HG03097 (cell line): ENCODE measurements around the gene FAM241A.
"Not testable (repeated sequence)": the region's sequence is repeated elsewhere in the genome, so short reads cannot be mapped to it uniquely, and the experiment has no call there.

Experiments used
- ATAC-seq: cut with Tn5 transposase; IDR thresholded peaks from one replicate; pipeline ENCODE4 v1.9.1; 2021; ENCODE audit not compliant: unreplicated experiment, low FRiP score

The FAM241A gene

GRCh38 chr4:112208137-112209095 lies 63.2 kb downstream of the FAM241A start:
- not testable (repeated sequence) for ATAC-seq

- no peak for ATAC-seq
Measured at GRCh38 chr4:112210777-112211176, 65.5 kb downstream of the FAM241A start.

- no peak for ATAC-seq
Measured at GRCh38 chr4:112213091-112213490, 67.8 kb downstream of the FAM241A start.

GRCh38 chr4:112213856-112214255 lies 68.6 kb downstream of the FAM241A start:
- ATAC-seq, result no peak

DNA sequence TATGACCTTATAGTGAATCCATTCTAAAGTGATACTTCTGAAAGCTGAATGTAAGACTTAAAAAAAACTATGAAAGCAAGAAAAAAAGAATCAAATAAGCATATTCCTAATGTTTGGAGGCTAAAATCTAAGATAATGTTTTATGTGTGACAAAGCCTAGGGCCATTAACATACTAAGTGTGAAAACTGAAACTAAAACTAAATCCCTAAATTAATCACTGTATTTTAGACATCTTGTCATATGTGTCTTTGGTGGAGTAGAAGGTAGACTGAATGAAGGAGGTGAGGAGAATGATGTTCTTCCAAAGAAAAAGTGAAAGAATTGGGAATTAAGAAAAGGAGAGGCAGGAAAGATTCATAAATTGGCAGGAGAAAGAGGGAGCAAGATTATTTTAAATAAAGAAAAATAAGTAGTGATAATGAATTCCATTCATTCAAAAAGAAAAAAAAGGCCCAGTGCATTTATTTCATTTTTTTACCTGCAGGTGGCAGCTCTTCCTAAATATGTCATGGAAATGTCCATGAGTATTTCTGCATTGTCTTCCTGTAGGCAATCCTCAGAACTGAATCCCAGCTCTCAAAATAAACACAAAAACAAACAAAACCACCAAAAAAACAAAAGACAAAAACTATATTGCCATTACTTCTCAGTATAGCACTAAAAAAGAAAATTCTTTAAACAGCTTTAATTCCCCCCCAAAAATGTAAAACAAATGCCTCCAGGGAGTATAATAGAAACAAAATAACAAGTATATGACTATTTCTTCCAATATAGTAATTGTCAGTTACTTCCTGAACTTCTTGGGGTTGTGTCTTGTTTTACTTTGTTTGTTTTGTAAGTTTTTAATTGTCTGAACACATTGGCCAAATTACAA lies 69.4 kb downstream of the FAM241A start:
- no peak for ATAC-seq

DNA sequence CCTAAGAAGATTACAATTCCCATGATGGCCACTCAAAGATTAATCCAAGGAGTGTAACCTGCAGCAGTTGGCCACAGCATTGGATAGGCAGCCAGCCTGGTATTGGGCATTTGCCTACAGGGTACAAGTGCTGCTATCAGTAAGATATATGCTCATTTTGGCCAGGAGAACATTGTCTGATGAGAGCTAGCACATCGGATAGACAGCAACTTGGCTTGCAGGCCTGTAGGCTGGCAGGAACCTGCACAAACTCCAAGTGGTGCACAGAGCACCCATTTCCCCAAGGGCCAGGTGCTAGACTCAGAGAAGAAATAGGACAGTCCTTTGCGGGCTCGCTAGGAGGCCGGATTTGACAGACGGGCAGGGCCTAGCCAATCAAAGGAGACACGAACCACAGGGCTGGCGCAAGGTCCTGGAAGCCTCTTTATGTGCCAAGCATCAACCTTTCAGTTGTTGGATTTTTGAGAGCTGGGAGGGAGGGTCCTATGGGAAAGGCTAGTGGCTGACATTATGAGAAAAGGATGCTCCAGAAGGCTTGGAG lies 74.6 kb downstream of the FAM241A start:
- ATAC-seq, result no peak

DNA sequence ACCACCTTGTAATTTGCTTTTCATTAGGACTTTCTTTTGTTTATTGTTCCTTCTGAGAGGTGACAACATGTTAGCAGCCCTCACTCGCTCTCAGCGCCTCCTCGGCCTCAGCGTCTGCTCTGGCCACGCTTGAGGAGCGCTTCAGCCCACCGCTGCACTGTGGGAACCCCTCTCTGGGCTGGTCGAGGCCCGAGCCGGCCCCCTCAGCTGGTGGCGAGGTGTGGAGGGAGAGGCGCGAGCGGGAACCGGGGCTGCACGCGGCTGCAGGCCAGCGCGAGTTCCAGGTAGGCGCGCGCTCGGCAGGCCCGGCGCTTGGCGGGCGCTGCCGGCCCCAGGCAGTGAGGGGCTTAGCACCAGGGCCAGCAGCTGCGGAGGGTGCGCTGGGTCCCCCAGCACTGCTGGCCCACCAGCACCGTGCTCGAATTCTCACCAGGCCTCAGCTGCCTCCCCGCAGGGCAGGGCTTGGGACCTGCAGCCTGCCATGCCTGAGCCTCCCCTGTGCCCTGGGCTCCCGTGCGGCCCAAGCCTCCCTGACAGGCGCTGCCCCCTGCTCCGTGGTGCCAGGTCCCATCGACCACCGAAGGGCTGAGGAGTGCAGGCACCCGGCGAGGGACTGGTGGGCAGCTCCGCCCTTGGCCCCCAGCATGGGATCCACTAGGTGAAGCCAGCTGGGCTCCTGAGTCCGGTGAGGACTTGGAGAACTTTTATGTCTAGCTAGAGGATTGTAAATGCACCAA lies 77.1 kb downstream of the FAM241A start:
- ATAC-seq, result no peak

DNA sequence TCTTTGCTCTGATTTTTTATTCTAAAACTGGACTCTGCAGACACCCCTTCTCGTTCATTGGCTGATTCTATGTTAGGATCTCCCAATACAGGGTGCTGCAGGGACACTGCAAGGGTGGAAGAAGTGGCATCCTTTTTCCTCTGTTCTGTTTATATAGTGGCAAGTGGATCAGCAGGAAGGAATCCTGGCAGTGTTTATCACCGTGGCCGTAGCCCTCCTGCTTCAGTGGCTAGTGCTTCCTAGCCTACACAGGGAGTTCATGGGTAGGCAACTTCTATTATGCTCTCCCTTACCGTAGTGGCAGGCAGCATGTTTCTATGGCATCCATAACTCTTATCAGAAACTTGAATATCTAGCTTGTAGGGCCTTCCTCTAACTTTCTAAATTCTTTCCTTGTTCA lies 79.9 kb downstream of the FAM241A start:
- ATAC-seq, result no peak

- peak; percentile 90 for ATAC-seq
Measured at GRCh38 chr4:112230879-112231778, 85.9 kb downstream of the FAM241A start.

- peak; percentile 59 for ATAC-seq
Measured at GRCh38 chr4:112231779-112232713, 86.8 kb downstream of the FAM241A start, which contains the start of gene AP1AR. AP1AR (plus strand) TSS chr4:112231787; CDS start chr4:112232092, 305 bp downstream.

- no peak for ATAC-seq
Measured at GRCh38 chr4:112234952-112235609, 89.8 kb downstream of the FAM241A start.

DNA sequence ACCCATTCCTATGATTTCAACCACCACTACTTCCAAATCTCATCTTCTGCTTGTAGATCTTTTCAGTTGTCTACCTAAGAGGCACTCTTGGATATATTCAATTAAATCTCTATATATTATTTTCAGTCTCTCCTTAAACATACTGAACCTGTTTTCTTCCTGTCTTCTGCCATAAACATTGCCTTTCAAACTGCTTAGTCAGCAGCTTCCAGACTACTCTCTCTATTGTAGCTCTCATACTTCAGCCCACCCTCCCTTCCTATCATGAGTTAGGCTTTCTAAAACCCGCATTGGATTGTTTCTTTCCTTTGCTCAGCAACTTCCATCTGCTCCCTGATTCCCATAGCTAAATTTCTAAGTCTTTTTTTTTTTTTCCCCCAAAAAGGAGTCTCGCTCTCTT lies 90.8 kb downstream of the FAM241A start:
- no peak for ATAC-seq

GRCh38 chr4:112238833-112239232 lies 93.6 kb downstream of the FAM241A start:
- ATAC-seq, result no peak
